Stimulated activated naive CD4-positive, alpha-beta T cell (primary cell): Measurements from ENCODE around the gene ZEB2.
A peak's percentile ranks its signal among the peaks of the same experiment; 100 is the strongest.

Experiments used
- DNase-seq, 6 experiments: peaks; one replicate each; lab custom pipeline; 2025; lab: John Stamatoyannopoulos, UW

Gene ZEB2

GRCh38 chr2:144421606-144422510 lies 98.1 kb downstream of the ZEB2 start:
- no peak for DNase-seq

- DNase-seq: no peak
These were observed 100.7 kb downstream of the ZEB2 start for GRCh38 chr2:144419218-144419617.

- no peak for DNase-seq
These were observed 104.5 kb downstream of the ZEB2 start for GRCh38 chr2:144415386-144415785.

DNA sequence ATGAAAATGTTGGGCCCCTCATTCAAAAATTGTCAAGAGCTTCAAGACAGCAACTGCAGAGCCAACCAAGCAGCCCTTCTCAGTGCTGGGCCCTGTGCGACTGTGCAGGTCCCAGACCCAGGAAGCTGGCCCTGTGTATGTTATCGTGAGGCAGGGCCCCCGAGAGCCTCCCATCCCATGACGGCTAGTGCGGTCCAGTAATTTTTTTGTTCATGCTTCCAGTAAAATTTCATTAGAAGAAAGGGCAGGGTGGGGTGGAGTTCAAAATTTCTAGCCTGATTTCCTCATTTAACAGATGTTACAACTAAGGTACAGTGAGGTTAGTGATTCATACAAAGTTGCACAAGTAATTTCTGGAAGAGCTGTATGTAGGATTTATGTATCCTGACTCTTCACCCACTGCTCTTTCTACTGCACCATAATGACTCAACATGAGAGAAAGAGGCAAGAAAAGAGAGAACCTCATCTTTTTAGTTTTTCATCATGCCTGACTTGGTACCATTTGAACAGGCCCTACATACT lies 105.5 kb downstream of the ZEB2 start:
- DNase-seq: no peak

GRCh38 chr2:144412709-144413108 lies 107.2 kb downstream of the ZEB2 start:
- DNase-seq: no peak

DNA sequence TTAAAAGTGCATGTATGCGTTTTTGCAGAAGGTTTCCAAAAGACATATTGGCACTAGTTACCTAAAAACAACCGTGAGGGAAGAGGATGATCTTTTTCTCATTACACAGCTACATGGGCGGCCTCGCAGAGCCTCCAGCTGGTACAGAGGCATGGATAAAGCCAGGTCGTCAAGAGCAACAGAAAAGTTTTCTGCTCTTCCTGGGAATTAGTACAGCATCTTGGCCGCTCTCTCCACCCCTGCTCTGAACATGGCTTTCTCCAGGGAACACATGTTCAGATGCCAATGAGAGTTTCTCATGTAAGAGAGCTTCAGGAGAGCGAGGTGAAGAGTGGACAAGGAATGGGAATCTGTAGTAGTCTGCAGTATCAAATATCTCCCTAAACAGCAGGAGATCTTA lies 108.4 kb downstream of the ZEB2 start:
- no peak for DNase-seq

- no peak for DNase-seq
These were observed 110.7 kb downstream of the ZEB2 start for GRCh38 chr2:144409241-144409640.

- DNase-seq: no peak
These were observed 112.7 kb downstream of the ZEB2 start for GRCh38 chr2:144407262-144407661.

- no peak for DNase-seq
These were observed 113.7 kb downstream of the ZEB2 start for GRCh38 chr2:144405982-144406788.

- DNase-seq: no peak
These were observed 114.6 kb downstream of the ZEB2 start for GRCh38 chr2:144405321-144405720.

DNA sequence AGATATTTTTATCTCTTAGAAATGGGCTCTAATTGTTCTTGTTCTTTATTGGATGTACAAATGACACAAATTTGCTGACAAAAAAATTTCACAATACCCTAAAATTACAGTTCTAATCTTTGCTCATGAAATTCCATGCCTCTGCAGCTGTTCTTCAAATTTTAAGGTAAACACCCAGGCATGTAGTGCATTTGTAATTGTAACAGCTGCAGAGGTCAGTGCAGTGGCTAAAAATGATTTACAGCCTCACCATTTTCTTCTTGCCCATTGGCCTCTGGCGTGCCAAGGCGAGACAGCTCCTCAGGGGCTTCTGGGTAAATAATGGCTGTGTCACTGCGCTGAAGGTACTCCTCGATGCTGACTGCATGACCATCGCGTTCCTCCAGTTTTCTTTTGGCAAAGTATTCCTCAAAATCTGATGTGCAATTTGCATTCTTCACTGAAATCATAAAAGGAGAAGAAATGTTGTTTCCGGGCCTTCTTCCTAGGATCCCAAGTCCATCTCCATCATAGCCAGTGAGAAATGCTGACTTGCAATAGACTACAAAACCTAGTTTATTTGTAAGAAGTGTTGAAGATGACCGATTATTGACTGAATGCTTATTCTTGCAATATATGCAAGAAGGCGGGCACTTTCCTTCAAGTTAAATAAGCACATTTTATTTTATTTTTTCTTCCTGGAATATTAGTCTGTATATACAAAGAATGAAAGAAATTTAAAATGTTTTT lies 115.2 kb downstream of the ZEB2 start:
- no peak for DNase-seq

DNA sequence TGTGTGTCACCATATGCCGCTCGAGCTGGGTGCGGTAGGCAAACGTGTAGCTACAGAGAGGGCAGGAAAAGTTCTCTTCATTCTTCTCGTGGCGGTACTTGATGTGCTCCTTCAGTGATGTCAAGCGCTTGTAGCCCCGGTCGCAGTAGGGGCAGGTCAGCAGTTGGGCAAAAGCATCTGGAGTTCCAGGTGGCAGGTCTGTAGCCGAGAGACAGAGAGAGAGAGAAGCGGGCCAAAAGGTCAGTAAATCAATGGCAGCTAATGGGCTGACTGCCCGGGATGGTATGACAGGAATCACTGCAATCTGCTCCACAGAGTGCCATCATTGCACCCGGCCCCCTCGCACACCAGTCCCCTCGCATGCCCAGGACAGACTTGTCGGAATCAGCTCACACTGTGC lies 116.0 kb downstream of the ZEB2 start:
- no peak for DNase-seq

DNA sequence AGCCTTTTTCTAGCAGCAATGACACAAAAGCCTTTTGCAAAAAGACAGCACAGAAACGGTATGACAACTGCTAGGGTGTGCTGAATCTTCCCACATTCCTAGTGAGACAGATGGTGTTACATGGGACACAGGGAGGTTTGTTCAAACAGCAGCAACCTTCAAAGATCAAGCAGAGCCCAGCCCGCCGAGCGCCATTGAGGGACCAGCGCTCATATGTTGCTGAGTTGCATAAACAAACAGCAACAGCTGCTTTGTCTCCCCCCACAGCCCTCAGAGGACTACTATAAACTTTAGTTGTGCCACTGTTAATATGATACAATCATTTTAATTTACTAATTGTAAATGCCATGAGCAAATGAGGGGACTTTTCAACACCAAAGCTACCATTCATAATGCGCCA lies 117.7 kb downstream of the ZEB2 start:
- no peak for DNase-seq

- DNase-seq: no peak
These were observed 118.9 kb downstream of the ZEB2 start for GRCh38 chr2:144401036-144401435.

- no peak for DNase-seq
These were observed 123.6 kb downstream of the ZEB2 start for GRCh38 chr2:144396318-144396717.

DNA sequence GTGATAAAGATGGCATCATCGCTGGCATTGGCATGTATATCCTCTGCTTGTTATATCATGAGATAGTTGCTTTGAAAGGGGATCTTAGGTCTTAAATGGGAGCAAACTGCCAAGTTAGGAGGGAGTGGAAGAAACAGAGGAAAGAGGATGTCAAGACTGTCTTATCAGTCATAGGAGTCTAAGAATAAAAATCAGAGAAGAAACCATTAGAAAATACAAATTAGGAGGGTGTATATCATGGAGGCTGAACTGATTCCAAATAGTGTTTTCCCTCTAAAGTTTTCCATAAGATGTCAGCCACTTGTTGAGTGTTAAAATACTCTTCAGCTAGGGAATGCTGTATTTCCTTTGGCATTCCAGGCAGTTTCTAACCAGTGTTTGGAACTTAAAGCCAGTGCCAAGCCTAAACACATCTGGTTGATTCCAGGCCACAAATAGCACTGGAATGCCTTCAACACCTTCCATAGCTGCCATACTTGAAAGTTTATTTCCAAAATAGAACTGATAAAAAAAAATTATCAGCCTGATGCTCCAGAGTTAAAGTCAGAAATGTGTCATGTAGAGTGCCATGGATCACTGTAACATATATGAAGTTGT lies 129.4 kb downstream of the ZEB2 start:
- no peak for DNase-seq

DNA sequence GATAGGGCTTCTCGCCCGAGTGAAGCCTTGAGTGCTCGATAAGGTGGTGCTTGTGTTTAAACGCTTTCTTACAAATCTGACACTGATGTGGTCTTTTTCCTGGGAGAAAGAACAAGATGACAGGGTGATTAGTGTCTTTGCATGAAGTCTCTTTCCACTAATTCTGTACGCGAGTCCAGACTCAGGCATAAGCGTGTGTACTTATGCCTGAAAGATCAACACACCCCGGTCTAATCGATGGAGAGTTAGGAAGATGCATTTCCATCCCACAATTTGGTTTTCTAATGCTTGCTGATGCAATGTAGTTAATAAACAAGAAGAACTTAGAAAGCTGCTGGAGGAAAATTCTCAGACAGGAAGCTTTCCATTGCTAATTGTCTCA lies 130.0 kb downstream of the ZEB2 start:
- DNase-seq: no peak

GRCh38 chr2:144389151-144389929 lies 130.6 kb downstream of the ZEB2 start:
- no peak for DNase-seq

DNA sequence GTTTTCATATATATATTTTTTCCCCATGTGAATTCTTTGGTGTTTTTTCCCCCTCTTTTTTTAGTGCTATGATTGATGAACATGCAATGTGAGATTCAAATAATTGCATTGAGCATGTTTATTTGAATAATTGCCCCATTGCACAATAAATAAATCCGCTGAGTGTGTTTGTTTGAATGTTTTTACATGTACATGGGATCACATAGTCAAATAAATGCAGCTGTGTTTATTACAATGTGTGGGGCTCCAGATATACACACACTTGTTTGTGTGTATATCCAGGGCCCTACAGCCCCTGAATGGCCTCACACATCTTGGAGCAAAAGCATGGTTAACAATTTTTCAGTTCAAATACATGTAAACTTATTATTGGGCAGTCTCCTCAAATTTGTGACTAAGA lies 134.5 kb downstream of the ZEB2 start:
- no peak for DNase-seq

GRCh38 chr2:144383571-144384100 lies 136.3 kb downstream of the ZEB2 start:
- no peak for DNase-seq

DNA sequence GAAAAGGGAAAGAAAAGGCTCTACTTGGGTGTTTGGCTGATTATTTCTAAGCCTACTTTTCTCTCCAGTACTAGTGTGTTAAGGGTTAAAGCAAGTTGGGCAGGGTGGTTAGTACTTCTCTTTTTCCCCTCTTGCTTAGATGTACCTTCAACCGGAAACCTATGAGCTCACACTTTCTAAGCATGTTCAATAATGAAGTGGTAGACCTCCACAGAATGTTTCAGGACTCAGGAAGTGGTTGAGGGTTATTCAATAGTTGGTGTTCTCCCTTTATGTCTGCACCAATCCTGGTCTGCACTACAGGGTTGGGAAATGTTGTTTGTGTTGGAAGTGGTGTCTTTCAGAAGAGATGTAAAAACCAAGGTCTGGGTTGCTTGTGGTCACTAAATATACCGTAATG lies 137.1 kb downstream of the ZEB2 start:
- DNase-seq: peak in 3 of 6 experiments; percentile 44 to 54 (median 45)
